ENCODE data around the gene RSAD1. TPM values are rescaled to one million over a fixed set of nuclear protein-coding genes. Genes with fewer than 3 reads are reported as not detected.
A peak's percentile ranks its signal among the peaks of the same experiment; 100 is the strongest.

The RSAD1 gene
- total RNA-seq, 1 donor from 2014 or later, result 9.7 TPM

DNA sequence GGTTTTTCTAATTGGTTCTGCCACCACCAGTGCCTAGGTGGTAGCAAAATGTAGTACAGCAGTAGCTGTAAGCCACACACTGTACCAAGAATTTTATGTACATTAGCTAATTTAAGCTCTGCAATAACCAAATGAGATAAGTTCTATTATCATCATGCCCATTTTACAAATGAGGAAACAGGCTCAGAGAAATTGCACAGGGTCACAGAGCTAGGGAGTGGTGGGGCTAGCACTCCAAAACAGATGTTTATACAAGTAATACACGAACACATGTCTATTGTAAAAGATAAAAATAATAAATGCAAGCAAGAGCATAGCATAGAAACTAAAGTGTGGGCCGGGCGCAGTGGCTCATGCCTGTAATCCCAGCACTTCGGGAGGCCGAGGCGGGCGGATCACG, 13.6 kb downstream of the RSAD1 start:
- DNase-seq (ENCODE audit: low spot score), result no peak
- no peak overlapping the region for H3K27ac Mint-ChIP-seq
- Histone ChIP-seq H3K36me3 (no peaks in the 10 kb centered on the region), H3K27me3 (no peaks in the 10 kb centered on the region), H3K9me3 (ENCODE audit: low read depth) (no peaks in the 10 kb centered on the region), H3K27ac (no peak overlapping the region), H3K4me3 (no peak overlapping the region), H3K79me2 (ENCODE audit: low read depth) (no peaks in the 10 kb centered on the region), H3K4me1 (no peaks in the 10 kb centered on the region), H2AFZ (replicated peaks) (no peak overlapping the region), H4K20me1 (ENCODE audit: low read depth) (no peaks in the 10 kb centered on the region), H3K9ac (no peak overlapping the region), H3F3A (ENCODE audit: low read depth) (no peaks in the 10 kb centered on the region), H3K4me2 (no peak overlapping the region)
- TF ChIP-seq EZH2phosphoT487 (IDR thresholded peaks at IDR 0.05) (no peak), EZH2 (IDR thresholded peaks at IDR 0.05) (no peak)
- TF ChIP-seq, protein P1, sequence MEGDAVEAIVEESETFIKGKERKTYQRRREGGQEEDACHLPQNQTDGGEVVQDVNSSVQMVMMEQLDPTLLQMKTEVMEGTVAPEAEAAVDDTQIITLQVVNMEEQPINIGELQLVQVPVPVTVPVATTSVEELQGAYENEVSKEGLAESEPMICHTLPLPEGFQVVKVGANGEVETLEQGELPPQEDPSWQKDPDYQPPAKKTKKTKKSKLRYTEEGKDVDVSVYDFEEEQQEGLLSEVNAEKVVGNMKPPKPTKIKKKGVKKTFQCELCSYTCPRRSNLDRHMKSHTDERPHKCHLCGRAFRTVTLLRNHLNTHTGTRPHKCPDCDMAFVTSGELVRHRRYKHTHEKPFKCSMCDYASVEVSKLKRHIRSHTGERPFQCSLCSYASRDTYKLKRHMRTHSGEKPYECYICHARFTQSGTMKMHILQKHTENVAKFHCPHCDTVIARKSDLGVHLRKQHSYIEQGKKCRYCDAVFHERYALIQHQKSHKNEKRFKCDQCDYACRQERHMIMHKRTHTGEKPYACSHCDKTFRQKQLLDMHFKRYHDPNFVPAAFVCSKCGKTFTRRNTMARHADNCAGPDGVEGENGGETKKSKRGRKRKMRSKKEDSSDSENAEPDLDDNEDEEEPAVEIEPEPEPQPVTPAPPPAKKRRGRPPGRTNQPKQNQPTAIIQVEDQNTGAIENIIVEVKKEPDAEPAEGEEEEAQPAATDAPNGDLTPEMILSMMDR (IDR thresholded peaks at IDR 0.05), result no peak
- no peaks in the 10 kb centered on the region for H3K9me3 Mint-ChIP-seq
- no peaks in the 10 kb centered on the region for H3K36me3 Mint-ChIP-seq
- H3K4me1 Mint-ChIP-seq, result peaks cover 2% of the 10 kb centered on the region
- H3K27me3 Mint-ChIP-seq (ENCODE audit: insufficient read depth, low read depth), result peaks cover 5% of the 10 kb centered on the region
- H3K4me3 Mint-ChIP-seq, result no peak overlapping the region

DNA sequence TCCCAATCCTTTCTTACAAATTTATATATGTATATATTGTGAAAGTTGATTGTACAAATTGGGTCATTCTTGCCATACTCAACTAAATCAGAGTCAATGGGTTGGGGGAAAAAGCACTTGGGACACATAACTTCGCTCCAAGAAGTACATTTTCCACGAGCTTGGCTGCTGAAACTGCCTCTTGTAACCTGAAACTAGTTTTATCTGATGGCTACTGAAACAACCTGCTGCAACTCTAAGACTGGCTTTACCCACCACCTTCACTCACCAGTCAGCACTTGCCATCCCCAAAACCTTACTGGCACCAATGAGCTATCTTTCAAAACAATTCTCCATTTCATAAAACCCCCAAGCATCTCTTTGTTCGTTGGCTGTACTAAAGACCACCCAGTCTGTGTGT, 15.1 kb downstream of the RSAD1 start:
- TF ChIP-seq EZH2 (IDR thresholded peaks at IDR 0.05) (no peak), EZH2phosphoT487 (IDR thresholded peaks at IDR 0.05) (no peak)
- TF ChIP-seq, protein P1 (IDR thresholded peaks at IDR 0.05), result no peak
- Histone ChIP-seq H3K4me1 (no peaks in the 10 kb centered on the region), H3K9ac (no peak overlapping the region), H3K27ac (no peak overlapping the region), H4K20me1 (ENCODE audit: low read depth) (no peaks in the 10 kb centered on the region), H3K79me2 (ENCODE audit: low read depth) (no peaks in the 10 kb centered on the region), H3K36me3 (no peaks in the 10 kb centered on the region), H2AFZ (replicated peaks) (peak overlapping the region; percentile 65), H3F3A (ENCODE audit: low read depth) (no peaks in the 10 kb centered on the region), H3K9me3 (ENCODE audit: low read depth) (no peaks in the 10 kb centered on the region), H3K4me3 (no peak overlapping the region), H3K4me2 (no peak overlapping the region), H3K27me3 (no peaks in the 10 kb centered on the region)
- H3K27me3 Mint-ChIP-seq (ENCODE audit: insufficient read depth, low read depth), result peaks cover 7% of the 10 kb centered on the region
- no peak for DNase-seq (ENCODE audit: low spot score)
- H3K36me3 Mint-ChIP-seq, result no peaks in the 10 kb centered on the region
- no peaks in the 10 kb centered on the region for H3K9me3 Mint-ChIP-seq
- no peak overlapping the region for H3K4me3 Mint-ChIP-seq
- H3K27ac Mint-ChIP-seq, result peak overlapping the region; percentile 18
- peaks cover 2% of the 10 kb centered on the region for H3K4me1 Mint-ChIP-seq

DNA sequence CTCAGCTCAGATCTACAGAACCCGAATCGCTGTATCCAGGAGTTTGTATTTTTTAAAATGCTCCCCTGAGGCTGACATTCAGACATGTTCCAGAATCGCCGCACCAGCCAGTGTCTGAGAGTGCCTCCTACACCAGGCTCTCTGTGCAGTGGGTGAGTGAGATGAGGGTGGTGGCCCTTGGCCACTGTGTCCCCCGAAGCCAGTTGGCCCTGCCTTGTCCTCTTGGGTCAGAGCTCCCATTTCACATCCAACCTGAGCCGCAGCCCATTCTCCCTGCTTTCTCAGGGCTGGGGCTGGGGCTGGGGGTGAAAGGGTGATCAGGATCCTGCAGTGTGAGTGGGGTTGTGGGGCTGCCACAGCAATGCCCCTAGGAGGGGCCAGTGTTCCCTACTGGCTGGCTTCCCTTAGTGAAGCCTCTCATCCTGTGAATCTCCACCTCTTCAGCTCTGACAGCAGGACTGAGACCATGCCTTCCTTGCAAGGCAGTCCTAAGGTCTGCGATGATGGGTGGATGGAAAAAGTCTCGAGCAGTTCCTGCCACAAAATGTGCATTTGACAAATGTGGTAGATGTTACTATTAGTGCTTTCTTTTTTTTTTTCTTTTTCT, 16.7 kb downstream of the RSAD1 start:
- no peak overlapping the region for H3K9ac ChIP-seq
- no peaks in the 10 kb centered on the region for H3K27me3 ChIP-seq
- H3K4me3 ChIP-seq, result no peak overlapping the region
- no peaks in the 10 kb centered on the region for H4K20me1 ChIP-seq (ENCODE audit: low read depth)
- no peaks in the 10 kb centered on the region for H3K4me1 ChIP-seq
- no peak overlapping the region for H2AFZ ChIP-seq (replicated peaks)
- DNase-seq (ENCODE audit: low spot score), result no peak
- H3K9me3 ChIP-seq (ENCODE audit: low read depth), result no peaks in the 10 kb centered on the region
- peaks cover 2% of the 10 kb centered on the region for H3K4me1 Mint-ChIP-seq
- no peak for TF ChIP-seq EZH2 (IDR thresholded peaks at IDR 0.05)
- TF ChIP-seq, protein P1 (IDR thresholded peaks at IDR 0.05), result no peak
- no peak for TF ChIP-seq EZH2phosphoT487 (IDR thresholded peaks at IDR 0.05)
- H3K27ac Mint-ChIP-seq, result no peak overlapping the region
- H3K27me3 Mint-ChIP-seq (ENCODE audit: insufficient read depth, low read depth), result peaks cover 7% of the 10 kb centered on the region
- no peaks in the 10 kb centered on the region for H3F3A ChIP-seq (ENCODE audit: low read depth)
- H3K4me2 ChIP-seq, result no peak overlapping the region
- H3K9me3 Mint-ChIP-seq, result no peaks in the 10 kb centered on the region
- H3K79me2 ChIP-seq (ENCODE audit: low read depth), result no peaks in the 10 kb centered on the region
- no peaks in the 10 kb centered on the region for H3K36me3 ChIP-seq
- no peak overlapping the region for H3K27ac ChIP-seq
- no peaks in the 10 kb centered on the region for H3K36me3 Mint-ChIP-seq
- no peak overlapping the region for H3K4me3 Mint-ChIP-seq

Data from neural progenitor cell (in vitro differentiated cells).